ENCODE results near the gene TPSG1. TPM values are rescaled to one million over a fixed set of nuclear protein-coding genes. Genes with fewer than 3 reads are reported as not detected.
"Not testable (repeated sequence)": the region's sequence is repeated elsewhere in the genome, so short reads cannot be mapped to it uniquely, and the experiment has no call there.

TPSG1 gene
- total RNA-seq, 2 donors from 2014 or later = not detected

GRCh38 chr16:1200014-1200627, 24.9 kb downstream of the TPSG1 start:
- no peak overlapping the region for H3K27ac ChIP-seq
- ATAC-seq = no peak

GRCh38 chr16:1199347-1200013, 25.6 kb downstream of the TPSG1 start:
- WGBS, 2 donors = 69 to 78% methylated on average over 9 to 12 of the region's 19 CpGs
- no peaks in the 10 kb centered on the region for H3K9me3 ChIP-seq
- peaks cover 5% of the 10 kb centered on the region for H3K4me1 ChIP-seq
- H3K36me3 ChIP-seq (replicated peaks in 1 of 2; ENCODE audit: insufficient read depth in 1 of 2, low read depth in 2 of 2) = no peaks in the 10 kb centered on the region
- no peaks in the 10 kb centered on the region for H3K27me3 ChIP-seq
- H3K4me3 ChIP-seq = no peak overlapping the region
- H3K27ac ChIP-seq = no peak overlapping the region
- intact Hi-C loops (cut with DNase I) = no loop called here
- TF ChIP-seq POLR2A (IDR thresholded peaks at IDR 0.05) (no peak), CTCF (IDR thresholded peaks at IDR 0.05) (no peak)
- DNase-seq (no peak), ATAC-seq (no peak)

More at GRCh38 chr16:1200014-1200627, 24.9 kb downstream of the TPSG1 start:
- Histone ChIP-seq H3K27me3 (no peaks in the 10 kb centered on the region), H3K36me3 (replicated peaks in 1 of 2; ENCODE audit: insufficient read depth in 1 of 2, low read depth in 2 of 2) (no peaks in the 10 kb centered on the region), H3K9me3 (no peaks in the 10 kb centered on the region), H3K4me1 (no peaks in the 10 kb centered on the region), H3K4me3 (no peak overlapping the region)
- no peak for TF ChIP-seq POLR2A (IDR thresholded peaks at IDR 0.05)
- no peak for TF ChIP-seq CTCF (IDR thresholded peaks at IDR 0.05)
- no peak for DNase-seq
- 80 to 81% methylated on average over 22 to 38 of the region's 38 CpGs for WGBS, 2 donors
- intact Hi-C loops (cut with DNase I) = no loop called here

GRCh38 chr16:1198671-1199346, 26.3 kb downstream of the TPSG1 start:
- H3K4me1 ChIP-seq; H3K9me3 ChIP-seq; H3K4me3 ChIP-seq; H3K36me3 ChIP-seq (replicated peaks in 1 of 2; ENCODE audit: insufficient read depth in 1 of 2, low read depth in 2 of 2); intact Hi-C loops (cut with DNase I); DNase-seq; H3K27ac ChIP-seq; ATAC-seq; H3K27me3 ChIP-seq: not testable (repeated sequence)
- WGBS, 2 donors = 82 to 87% methylated on average over 6 to 25 of the region's 44 CpGs

GRCh38 chr16:1198194-1198593, 26.9 kb downstream of the TPSG1 start:
- H3K4me3 ChIP-seq = no peak overlapping the region
- no peaks in the 10 kb centered on the region for H3K27me3 ChIP-seq
- H3K27ac ChIP-seq = no peak overlapping the region
- peaks cover 6% of the 10 kb centered on the region for H3K4me1 ChIP-seq
- H3K9me3 ChIP-seq = no peaks in the 10 kb centered on the region
- no peak for TF ChIP-seq POLR2A (IDR thresholded peaks at IDR 0.05)
- intact Hi-C loops (cut with DNase I) = no loop called here
- no peaks in the 10 kb centered on the region for H3K36me3 ChIP-seq (replicated peaks in 1 of 2; ENCODE audit: insufficient read depth in 1 of 2, low read depth in 2 of 2)
- ATAC-seq (no peak), DNase-seq (no peak)
- WGBS, 2 donors = 66 to 72% methylated on average over 9 to 10 of the region's 18 CpGs

- Histone ChIP-seq H3K9me3 (no peaks in the 10 kb centered on the region), H3K4me1 (peaks cover 6% of the 10 kb centered on the region), H3K36me3 (replicated peaks in 1 of 2; ENCODE audit: insufficient read depth in 1 of 2, low read depth in 2 of 2) (no peaks in the 10 kb centered on the region), H3K27me3 (no peaks in the 10 kb centered on the region), H3K4me3 (no peak overlapping the region), H3K27ac (no peak overlapping the region)
- ATAC-seq (no peak), DNase-seq (peak in 3 of 4 donors; percentile 53 to 64 (median 54))
- TF ChIP-seq CTCF (IDR thresholded peaks at IDR 0.05) (no peak), POLR2A (IDR thresholded peaks at IDR 0.05) (no peak)
- WGBS, 2 donors = 55 to 64% methylated on average over 9 to 19 of the region's 19 CpGs
- intact Hi-C loops (cut with DNase I) = no loop called here
These were observed 27.7 kb downstream of the TPSG1 start for GRCh38 chr16:1197237-1197866.
